GM23338 (cell line): ENCODE data around the gene MCUR1.

Source experiments
- CREB1 ChIP-seq: fragments of 250-450 bp; sonication (Bioruptor Pico); IDR thresholded peaks from 2 replicates; pipeline ENCODE4 v1.5.0; 2020; ENCODE audit warnings: low read depth, mild to moderate bottlenecking, moderate library complexity
- EZH2 ChIP-seq: fragments of 200-600 bp; sonication (generic); IDR thresholded peaks from one replicate; pipeline ENCODE4 v1.8.0; 2017; ENCODE audit warnings: antibody characterized with exemption, mild to moderate bottlenecking, low read depth; ENCODE audit not compliant: unreplicated experiment
- POLR2AphosphoS5 ChIP-seq: IDR thresholded peaks from 2 replicates; pipeline ENCODE4 v1.6.1; 2016; ENCODE audit warnings: antibody characterized with exemption, low read depth
- TF ChIP-seq, protein P1 (sequence below), 2 experiments: fragments of 200-600 bp in 1 of 2; sonication (generic) in 1 of 2; conservative IDR thresholded peaks; 2 replicates each; pipeline versions ENCODE4 v1.5.1 to v1.6.1; 2016 to 2017; ENCODE audit warnings: antibody characterized with exemption in 2 of 2, low read depth in 2 of 2, mild to moderate bottlenecking in 2 of 2, moderate library complexity in 1 of 2
- TF ChIP-seq, protein P2 (sequence below): IDR thresholded peaks from one replicate; pipeline ENCODE4 v1.6.1; 2018; ENCODE audit warnings: antibody characterized with exemption; ENCODE audit not compliant: unreplicated experiment
- TF ChIP-seq, protein P3 (sequence below): fragments of 250-450 bp; sonication (Bioruptor Pico); IDR thresholded peaks from 2 replicates; pipeline ENCODE4 v1.5.0; 2020; ENCODE audit warnings: mild to moderate bottlenecking, moderate library complexity

DNA sequence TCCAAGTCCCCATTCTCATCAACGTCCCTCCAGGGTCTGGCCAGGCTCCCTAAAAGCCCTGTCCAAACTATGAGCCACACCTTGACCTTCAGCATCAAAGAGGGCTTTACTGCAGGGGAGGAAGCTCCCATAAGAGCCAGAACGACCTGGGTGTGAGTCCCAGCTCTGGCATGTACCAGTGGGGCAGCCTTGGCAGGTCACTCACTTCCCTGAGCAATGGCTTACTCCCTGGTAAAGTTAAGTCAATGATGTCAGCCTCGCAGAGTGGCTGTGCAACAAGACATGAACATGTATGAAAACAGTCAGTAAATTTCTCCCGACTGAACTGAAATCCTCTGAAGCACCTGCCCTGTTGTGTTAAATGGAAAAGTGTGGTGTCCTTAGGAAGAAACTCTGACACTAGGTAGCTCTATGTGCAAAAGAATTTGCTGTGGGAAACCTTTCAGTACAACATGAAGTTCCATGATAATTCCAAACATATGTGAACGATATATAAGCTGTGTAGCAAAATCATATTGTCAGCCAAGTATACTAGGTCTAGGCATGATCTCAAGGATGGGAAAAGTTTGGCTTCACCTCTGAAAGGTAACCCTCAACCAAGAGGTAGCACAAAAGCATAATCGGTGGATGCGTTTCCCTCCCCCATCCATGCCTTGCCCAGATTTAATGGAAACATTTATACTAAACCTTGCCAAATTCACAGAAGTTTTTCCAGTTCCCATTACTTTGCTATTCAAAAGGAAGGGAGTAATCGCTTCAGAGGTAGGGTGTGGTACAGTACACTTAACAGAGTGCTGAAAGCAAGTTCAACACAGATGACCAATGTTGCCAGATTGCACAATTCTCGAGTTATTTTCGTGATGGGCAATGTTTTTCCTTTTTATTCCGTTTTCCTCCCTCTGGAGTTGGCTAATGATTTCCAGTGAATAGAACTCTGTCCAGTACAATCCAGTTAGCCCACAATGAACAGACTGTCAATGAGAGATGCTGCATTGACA is 53.8 kb downstream of the MCUR1 start:
- TF ChIP-seq, protein P1, sequence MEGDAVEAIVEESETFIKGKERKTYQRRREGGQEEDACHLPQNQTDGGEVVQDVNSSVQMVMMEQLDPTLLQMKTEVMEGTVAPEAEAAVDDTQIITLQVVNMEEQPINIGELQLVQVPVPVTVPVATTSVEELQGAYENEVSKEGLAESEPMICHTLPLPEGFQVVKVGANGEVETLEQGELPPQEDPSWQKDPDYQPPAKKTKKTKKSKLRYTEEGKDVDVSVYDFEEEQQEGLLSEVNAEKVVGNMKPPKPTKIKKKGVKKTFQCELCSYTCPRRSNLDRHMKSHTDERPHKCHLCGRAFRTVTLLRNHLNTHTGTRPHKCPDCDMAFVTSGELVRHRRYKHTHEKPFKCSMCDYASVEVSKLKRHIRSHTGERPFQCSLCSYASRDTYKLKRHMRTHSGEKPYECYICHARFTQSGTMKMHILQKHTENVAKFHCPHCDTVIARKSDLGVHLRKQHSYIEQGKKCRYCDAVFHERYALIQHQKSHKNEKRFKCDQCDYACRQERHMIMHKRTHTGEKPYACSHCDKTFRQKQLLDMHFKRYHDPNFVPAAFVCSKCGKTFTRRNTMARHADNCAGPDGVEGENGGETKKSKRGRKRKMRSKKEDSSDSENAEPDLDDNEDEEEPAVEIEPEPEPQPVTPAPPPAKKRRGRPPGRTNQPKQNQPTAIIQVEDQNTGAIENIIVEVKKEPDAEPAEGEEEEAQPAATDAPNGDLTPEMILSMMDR (conservative IDR thresholded peaks at IDR 0.05; ENCODE audit: low read depth in 2 of 2), result no peak
- TF ChIP-seq, protein P2, sequence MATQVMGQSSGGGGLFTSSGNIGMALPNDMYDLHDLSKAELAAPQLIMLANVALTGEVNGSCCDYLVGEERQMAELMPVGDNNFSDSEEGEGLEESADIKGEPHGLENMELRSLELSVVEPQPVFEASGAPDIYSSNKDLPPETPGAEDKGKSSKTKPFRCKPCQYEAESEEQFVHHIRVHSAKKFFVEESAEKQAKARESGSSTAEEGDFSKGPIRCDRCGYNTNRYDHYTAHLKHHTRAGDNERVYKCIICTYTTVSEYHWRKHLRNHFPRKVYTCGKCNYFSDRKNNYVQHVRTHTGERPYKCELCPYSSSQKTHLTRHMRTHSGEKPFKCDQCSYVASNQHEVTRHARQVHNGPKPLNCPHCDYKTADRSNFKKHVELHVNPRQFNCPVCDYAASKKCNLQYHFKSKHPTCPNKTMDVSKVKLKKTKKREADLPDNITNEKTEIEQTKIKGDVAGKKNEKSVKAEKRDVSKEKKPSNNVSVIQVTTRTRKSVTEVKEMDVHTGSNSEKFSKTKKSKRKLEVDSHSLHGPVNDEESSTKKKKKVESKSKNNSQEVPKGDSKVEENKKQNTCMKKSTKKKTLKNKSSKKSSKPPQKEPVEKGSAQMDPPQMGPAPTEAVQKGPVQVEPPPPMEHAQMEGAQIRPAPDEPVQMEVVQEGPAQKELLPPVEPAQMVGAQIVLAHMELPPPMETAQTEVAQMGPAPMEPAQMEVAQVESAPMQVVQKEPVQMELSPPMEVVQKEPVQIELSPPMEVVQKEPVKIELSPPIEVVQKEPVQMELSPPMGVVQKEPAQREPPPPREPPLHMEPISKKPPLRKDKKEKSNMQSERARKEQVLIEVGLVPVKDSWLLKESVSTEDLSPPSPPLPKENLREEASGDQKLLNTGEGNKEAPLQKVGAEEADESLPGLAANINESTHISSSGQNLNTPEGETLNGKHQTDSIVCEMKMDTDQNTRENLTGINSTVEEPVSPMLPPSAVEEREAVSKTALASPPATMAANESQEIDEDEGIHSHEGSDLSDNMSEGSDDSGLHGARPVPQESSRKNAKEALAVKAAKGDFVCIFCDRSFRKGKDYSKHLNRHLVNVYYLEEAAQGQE, result no peak
- TF ChIP-seq, protein P3, sequence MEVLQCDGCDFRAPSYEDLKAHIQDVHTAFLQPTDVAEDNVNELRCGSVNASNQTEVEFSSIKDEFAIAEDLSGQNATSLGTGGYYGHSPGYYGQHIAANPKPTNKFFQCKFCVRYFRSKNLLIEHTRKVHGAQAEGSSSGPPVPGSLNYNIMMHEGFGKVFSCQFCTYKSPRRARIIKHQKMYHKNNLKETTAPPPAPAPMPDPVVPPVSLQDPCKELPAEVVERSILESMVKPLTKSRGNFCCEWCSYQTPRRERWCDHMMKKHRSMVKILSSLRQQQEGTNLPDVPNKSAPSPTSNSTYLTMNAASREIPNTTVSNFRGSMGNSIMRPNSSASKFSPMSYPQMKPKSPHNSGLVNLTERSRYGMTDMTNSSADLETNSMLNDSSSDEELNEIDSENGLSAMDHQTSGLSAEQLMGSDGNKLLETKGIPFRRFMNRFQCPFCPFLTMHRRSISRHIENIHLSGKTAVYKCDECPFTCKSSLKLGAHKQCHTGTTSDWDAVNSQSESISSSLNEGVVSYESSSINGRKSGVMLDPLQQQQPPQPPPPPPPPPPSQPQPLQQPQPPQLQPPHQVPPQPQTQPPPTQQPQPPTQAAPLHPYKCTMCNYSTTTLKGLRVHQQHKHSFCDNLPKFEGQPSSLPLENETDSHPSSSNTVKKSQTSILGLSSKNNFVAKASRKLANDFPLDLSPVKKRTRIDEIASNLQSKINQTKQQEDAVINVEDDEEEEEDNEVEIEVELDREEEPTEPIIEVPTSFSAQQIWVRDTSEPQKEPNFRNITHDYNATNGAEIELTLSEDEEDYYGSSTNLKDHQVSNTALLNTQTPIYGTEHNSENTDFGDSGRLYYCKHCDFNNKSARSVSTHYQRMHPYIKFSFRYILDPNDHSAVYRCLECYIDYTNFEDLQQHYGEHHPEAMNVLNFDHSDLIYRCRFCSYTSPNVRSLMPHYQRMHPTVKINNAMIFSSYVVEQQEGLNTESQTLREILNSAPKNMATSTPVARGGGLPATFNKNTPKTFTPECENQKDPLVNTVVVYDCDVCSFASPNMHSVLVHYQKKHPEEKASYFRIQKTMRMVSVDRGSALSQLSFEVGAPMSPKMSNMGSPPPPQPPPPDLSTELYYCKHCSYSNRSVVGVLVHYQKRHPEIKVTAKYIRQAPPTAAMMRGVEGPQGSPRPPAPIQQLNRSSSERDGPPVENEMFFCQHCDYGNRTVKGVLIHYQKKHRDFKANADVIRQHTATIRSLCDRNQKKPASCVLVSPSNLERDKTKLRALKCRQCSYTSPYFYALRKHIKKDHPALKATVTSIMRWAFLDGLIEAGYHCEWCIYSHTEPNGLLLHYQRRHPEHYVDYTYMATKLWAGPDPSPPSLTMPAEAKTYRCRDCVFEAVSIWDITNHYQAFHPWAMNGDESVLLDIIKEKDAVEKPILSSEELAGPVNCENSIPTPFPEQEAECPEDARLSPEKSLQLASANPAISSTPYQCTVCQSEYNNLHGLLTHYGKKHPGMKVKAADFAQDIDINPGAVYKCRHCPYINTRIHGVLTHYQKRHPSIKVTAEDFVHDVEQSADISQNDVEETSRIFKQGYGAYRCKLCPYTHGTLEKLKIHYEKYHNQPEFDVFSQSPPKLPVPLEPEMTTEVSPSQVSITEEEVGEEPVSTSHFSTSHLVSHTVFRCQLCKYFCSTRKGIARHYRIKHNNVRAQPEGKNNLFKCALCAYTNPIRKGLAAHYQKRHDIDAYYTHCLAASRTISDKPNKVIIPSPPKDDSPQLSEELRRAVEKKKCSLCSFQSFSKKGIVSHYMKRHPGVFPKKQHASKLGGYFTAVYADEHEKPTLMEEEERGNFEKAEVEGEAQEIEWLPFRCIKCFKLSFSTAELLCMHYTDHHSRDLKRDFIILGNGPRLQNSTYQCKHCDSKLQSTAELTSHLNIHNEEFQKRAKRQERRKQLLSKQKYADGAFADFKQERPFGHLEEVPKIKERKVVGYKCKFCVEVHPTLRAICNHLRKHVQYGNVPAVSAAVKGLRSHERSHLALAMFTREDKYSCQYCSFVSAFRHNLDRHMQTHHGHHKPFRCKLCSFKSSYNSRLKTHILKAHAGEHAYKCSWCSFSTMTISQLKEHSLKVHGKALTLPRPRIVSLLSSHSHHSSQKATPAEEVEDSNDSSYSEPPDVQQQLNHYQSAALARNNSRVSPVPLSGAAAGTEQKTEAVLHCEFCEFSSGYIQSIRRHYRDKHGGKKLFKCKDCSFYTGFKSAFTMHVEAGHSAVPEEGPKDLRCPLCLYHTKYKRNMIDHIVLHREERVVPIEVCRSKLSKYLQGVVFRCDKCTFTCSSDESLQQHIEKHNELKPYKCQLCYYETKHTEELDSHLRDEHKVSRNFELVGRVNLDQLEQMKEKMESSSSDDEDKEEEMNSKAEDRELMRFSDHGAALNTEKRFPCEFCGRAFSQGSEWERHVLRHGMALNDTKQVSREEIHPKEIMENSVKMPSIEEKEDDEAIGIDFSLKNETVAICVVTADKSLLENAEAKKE (CRISPR knock-in tag), result no peak
- no peak for TF ChIP-seq EZH2
- TF ChIP-seq POLR2AphosphoS5, result no peak
- no peak for TF ChIP-seq CREB1 (CRISPR knock-in tag)
